HCT116 (cell line): Measurements from ENCODE around the gene PTPN4. TPM values are rescaled to one million over a fixed set of nuclear protein-coding genes. Genes with fewer than 3 reads are reported as not detected.

Experiments used
- ATAC-seq: fragments of 200-7000 bp; cut with Tn5 transposase; 2 replicates; pipeline ENCODE4 v1.9.1; 2020; ENCODE audit warnings: mild to moderate bottlenecking, moderate library complexity
- BruUV-seq: library from RNA; stranded (reverse); fragments of 400-500 nt; replicated peaks from 2 replicates; lab custom pipeline; 2021; lab: Mats Ljungman, UMichigan
- CTCF ChIA-PET: fragments of 300-600 bp; sonication (Branson Sonifier 250); formaldehyde crosslinking; loops from one replicate; lab custom pipeline; 2021; ENCODE audit warnings: antibody characterized with exemption; lab: Charles Lee
- POLR2A ChIA-PET: fragments of 300-600, 350-600 bp; sonication (Branson Sonifier 250); formaldehyde crosslinking; loops from one replicate; lab custom pipeline; 2021; ENCODE audit warnings: antibody characterized with exemption; lab: Charles Lee
- RAD21 ChIA-PET, 2 experiments: fragments of 300-600 bp; sonication (Branson Sonifier 250); formaldehyde crosslinking; loops; one replicate each; lab custom pipeline; 2023; ENCODE audit warnings: low total read pairs in 2 of 2; ENCODE audit not compliant: uncharacterized antibody in 2 of 2, unreplicated experiment in 2 of 2, low non-redundant PET in 1 of 2; lab: Charles Lee
- DNase-seq: peaks from one replicate; pipeline ENCODE4 v3.0.0-alpha.2; 2010; ENCODE audit warnings: low read depth, low spot score
- H2AFZ ChIP-seq: fragments of 200-600 bp; shearing (Covaris generic), sonication (generic); 2 replicates; pipeline ENCODE4 v1.6.1; 2017; ENCODE audit warnings: low read depth, mixed run types, mixed read lengths, antibody characterized with exemption, low read length; ENCODE audit not compliant: poor library complexity, severe bottlenecking
- H3K27ac ChIP-seq: 2 replicates; pipeline ENCODE4 v1.5.1; 2012; ENCODE audit warnings: low read depth, low read length
- H3K27me3 ChIP-seq: fragments of 200-600 bp; sonication (generic); 2 replicates; pipeline ENCODE4 v1.6.1; 2016; ENCODE audit warnings: mixed run types, low read length, mixed read lengths; ENCODE audit not compliant: insufficient read depth
- H3K36me3 ChIP-seq, 2 experiments: fragments of 200-500 bp in 1 of 2; fragments of 200-600 bp in 1 of 2; sonication (Bioruptor generic) in 1 of 2; sonication (generic) in 1 of 2; 2 replicates each; pipeline versions ENCODE4 v1.5.1 to v1.6.1; 2014 to 2016; ENCODE audit warnings: low read length in 2 of 2, inconsistent platforms in 1 of 2, mixed read lengths in 1 of 2, mixed run types in 1 of 2; ENCODE audit not compliant: insufficient read depth in 2 of 2, control insufficient read depth in 1 of 2
- H3K4me1 ChIP-seq, 2 experiments: fragments of 200-600 bp in 1 of 2; sonication (generic) in 1 of 2; 2 replicates each; pipeline versions ENCODE4 v1.5.1 to v1.6.1; 2012 to 2017; ENCODE audit warnings: low read length in 2 of 2, inconsistent platforms in 1 of 2, mild to moderate bottlenecking in 1 of 2, mixed read lengths in 1 of 2, mixed run types in 1 of 2, moderate library complexity in 1 of 2; ENCODE audit not compliant: insufficient read depth in 2 of 2, control insufficient read depth in 1 of 2
- H3K4me2 ChIP-seq: fragments of 200-600 bp; sonication (generic); 2 replicates; pipeline ENCODE4 v1.6.1; 2017; ENCODE audit warnings: mixed run types, low read length, mixed read lengths
- H3K4me3 ChIP-seq, 2 experiments: fragments of 200-600 bp in 1 of 2; sonication (generic) in 1 of 2; replicated peaks in 1 of 2; 2 replicates each; pipeline ENCODE4 v1.5.1; 2011 to 2016; ENCODE audit warnings: low read length in 2 of 2, control low read depth in 1 of 2, low read depth in 1 of 2, mild to moderate bottlenecking in 1 of 2, mixed read lengths in 1 of 2, mixed run types in 1 of 2
- H3K79me2 ChIP-seq: fragments of 200-600 bp; sonication (generic); 2 replicates; pipeline ENCODE4 v1.6.1; 2017; ENCODE audit warnings: mild to moderate bottlenecking, mixed run types, low read length, moderate library complexity, mixed read lengths; ENCODE audit not compliant: insufficient read depth
- H3K9ac ChIP-seq: fragments of 200-600 bp; sonication (generic); 2 replicates; pipeline ENCODE4 v1.6.1; 2016; ENCODE audit warnings: low read length, mixed read lengths
- H3K9me2 ChIP-seq: fragments of 200-600 bp; sonication (generic), shearing (Covaris generic); 2 replicates; pipeline ENCODE4 v1.6.1; 2017; ENCODE audit warnings: mixed run types, mild to moderate bottlenecking, moderate library complexity; ENCODE audit not compliant: insufficient read depth
- H3K9me3 ChIP-seq, 2 experiments: fragments of 200-500 bp in 1 of 2; fragments of 200-600 bp in 1 of 2; sonication (Bioruptor generic) in 1 of 2; sonication (generic) in 1 of 2; 2 replicates each; pipeline ENCODE4 v1.6.1; 2014 to 2017; ENCODE audit warnings: low read length in 2 of 2, mixed read lengths in 2 of 2, inconsistent platforms in 1 of 2, low read depth in 1 of 2, mild to moderate bottlenecking in 1 of 2, mixed run types in 1 of 2, moderate library complexity in 1 of 2; ENCODE audit not compliant: control insufficient read depth in 1 of 2, insufficient read depth in 1 of 2
- H4K20me1 ChIP-seq: fragments of 200-600 bp; sonication (generic), shearing (Covaris generic); 2 replicates; pipeline ENCODE4 v1.6.1; 2017; ENCODE audit warnings: mixed run types, mild to moderate bottlenecking, moderate library complexity; ENCODE audit not compliant: insufficient read depth
- ATF3 ChIP-seq: IDR thresholded peaks from 2 replicates; pipeline ENCODE4 v1.6.1; 2012
- CEBPB ChIP-seq: IDR thresholded peaks from 2 replicates; pipeline ENCODE4 v1.6.1; 2012; ENCODE audit warnings: low read depth
- CTCF ChIP-seq, 3 experiments: fragments of 200-600 bp in 1 of 3; sonication (generic) in 1 of 3; IDR thresholded peaks in 2 of 3; conservative IDR thresholded peaks in 1 of 3; 2 replicates each; pipeline ENCODE4 v1.5.1; 2012 to 2017; ENCODE audit warnings: low read depth in 2 of 3, low read length in 2 of 3, antibody characterized with exemption in 1 of 3, borderline replicate concordance in 1 of 3, control low read depth in 1 of 3, mild to moderate bottlenecking in 1 of 3, mixed read lengths in 1 of 3, mixed run types in 1 of 3, moderate library complexity in 1 of 3; ENCODE audit not compliant: insufficient read depth in 1 of 3
- EGR1 ChIP-seq: IDR thresholded peaks from 2 replicates; pipeline ENCODE4 v1.6.1; 2012; ENCODE audit warnings: low read depth
- FOSL1 ChIP-seq: IDR thresholded peaks from 2 replicates; pipeline ENCODE4 v1.6.1; 2012; ENCODE audit warnings: low read depth
- MAX ChIP-seq: IDR thresholded peaks from 2 replicates; pipeline ENCODE4 v1.6.1; 2012
- SIN3A ChIP-seq: IDR thresholded peaks from 2 replicates; pipeline ENCODE4 v1.6.1; 2012; ENCODE audit warnings: low read depth
- SP1 ChIP-seq: IDR thresholded peaks from 2 replicates; pipeline ENCODE4 v1.6.1; 2012; ENCODE audit warnings: low read depth
- TCF7L2 ChIP-seq: IDR thresholded peaks from 2 replicates; pipeline ENCODE4 v1.7.0; 2011; ENCODE audit warnings: borderline replicate concordance, inconsistent platforms; ENCODE audit not compliant: insufficient read depth, insufficient read length; ENCODE audit errors: extremely low read depth
- ZFX ChIP-seq: fragments of 450-650 bp; IDR thresholded peaks from 2 replicates; pipeline ENCODE4 v1.6.1; 2017
- ZNF274 ChIP-seq: fragments of 200-500 bp; sonication (Bioruptor generic); IDR thresholded peaks from 2 replicates; pipeline ENCODE4 v1.6.1; 2014; ENCODE audit warnings: mild to moderate bottlenecking, low read depth, low read length, inconsistent platforms
- intact Hi-C: fragments of 100-400 bp; cut with micrococcal nuclease; formaldehyde crosslinking; loops from 2 replicates; pipeline ENCODE4 v1.10.0; 2022
- total RNA-seq: library from RNA; stranded (reverse); gene quantifications from one replicate; pipeline ENCODE4 v1.2.1, GENCODE V29; 2021; ENCODE audit not compliant: unreplicated experiment
- TF ChIP-seq, protein P1 (sequence below): IDR thresholded peaks from 2 replicates; pipeline ENCODE4 v1.6.1; 2012; ENCODE audit warnings: low read depth

PTPN4 gene
- total RNA-seq, 1 experiment from 2014 or later = 38.4 TPM

GRCh38 chr2:119775102-119775501, 15.4 kb downstream of the PTPN4 start (continued):
- TF ChIP-seq SIN3A = no peak
- TF ChIP-seq SP1 = no peak

GRCh38 chr2:119782308-119783027, 22.7 kb downstream of the PTPN4 start:
- ChIA-PET POLR2A (no interaction called here), CTCF (no interaction called here), RAD21 (no interaction called here)
- no peak overlapping the region for H3K27ac ChIP-seq
- peaks cover 62% of the 10 kb centered on the region for H3K79me2 ChIP-seq
- H4K20me1 ChIP-seq = no peaks in the 10 kb centered on the region
- no peak overlapping the region for H3K9ac ChIP-seq
- H3K4me1 ChIP-seq = no peaks in the 10 kb centered on the region
- no peaks in the 10 kb centered on the region for H3K27me3 ChIP-seq
- no peak for DNase-seq
- H3K4me2 ChIP-seq = no peak overlapping the region
- no peaks in the 10 kb centered on the region for H3K9me3 ChIP-seq
- no TSS peak for BruUV-seq
- TF ChIP-seq ZFX (no peak), CEBPB (no peak), MAX (no peak), EGR1 (no peak), TCF7L2 (no peak), ZNF274 (no peak), ATF3 (no peak), CTCF (IDR thresholded peaks at IDR 0.05 in 2 of 3, conservative IDR thresholded peaks at IDR 0.05 in 1 of 3; ENCODE audit: borderline replicate concordance in 1 of 3, insufficient read depth in 1 of 3, low read depth in 2 of 3, low read length in 2 of 3) (no peak), FOSL1 (no peak)
- TF ChIP-seq, protein P1, sequence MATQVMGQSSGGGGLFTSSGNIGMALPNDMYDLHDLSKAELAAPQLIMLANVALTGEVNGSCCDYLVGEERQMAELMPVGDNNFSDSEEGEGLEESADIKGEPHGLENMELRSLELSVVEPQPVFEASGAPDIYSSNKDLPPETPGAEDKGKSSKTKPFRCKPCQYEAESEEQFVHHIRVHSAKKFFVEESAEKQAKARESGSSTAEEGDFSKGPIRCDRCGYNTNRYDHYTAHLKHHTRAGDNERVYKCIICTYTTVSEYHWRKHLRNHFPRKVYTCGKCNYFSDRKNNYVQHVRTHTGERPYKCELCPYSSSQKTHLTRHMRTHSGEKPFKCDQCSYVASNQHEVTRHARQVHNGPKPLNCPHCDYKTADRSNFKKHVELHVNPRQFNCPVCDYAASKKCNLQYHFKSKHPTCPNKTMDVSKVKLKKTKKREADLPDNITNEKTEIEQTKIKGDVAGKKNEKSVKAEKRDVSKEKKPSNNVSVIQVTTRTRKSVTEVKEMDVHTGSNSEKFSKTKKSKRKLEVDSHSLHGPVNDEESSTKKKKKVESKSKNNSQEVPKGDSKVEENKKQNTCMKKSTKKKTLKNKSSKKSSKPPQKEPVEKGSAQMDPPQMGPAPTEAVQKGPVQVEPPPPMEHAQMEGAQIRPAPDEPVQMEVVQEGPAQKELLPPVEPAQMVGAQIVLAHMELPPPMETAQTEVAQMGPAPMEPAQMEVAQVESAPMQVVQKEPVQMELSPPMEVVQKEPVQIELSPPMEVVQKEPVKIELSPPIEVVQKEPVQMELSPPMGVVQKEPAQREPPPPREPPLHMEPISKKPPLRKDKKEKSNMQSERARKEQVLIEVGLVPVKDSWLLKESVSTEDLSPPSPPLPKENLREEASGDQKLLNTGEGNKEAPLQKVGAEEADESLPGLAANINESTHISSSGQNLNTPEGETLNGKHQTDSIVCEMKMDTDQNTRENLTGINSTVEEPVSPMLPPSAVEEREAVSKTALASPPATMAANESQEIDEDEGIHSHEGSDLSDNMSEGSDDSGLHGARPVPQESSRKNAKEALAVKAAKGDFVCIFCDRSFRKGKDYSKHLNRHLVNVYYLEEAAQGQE = no peak
- no peaks in the 10 kb centered on the region for H3K36me3 ChIP-seq
- H3K4me3 ChIP-seq = no peak overlapping the region
- no peak for ATAC-seq
- H3K9me2 ChIP-seq = no peaks in the 10 kb centered on the region
- intact Hi-C loops = no loop called here
- H2AFZ ChIP-seq = no peak overlapping the region
